ENCODE results near the gene NPEPL1. TPM values are rescaled to one million over a fixed set of nuclear protein-coding genes. Genes with fewer than 3 reads are reported as not detected.

NPEPL1 gene
- polyA plus RNA-seq, 1 donor (not counting 4 experiments of a cell fraction or from before 2014, with no cell fraction given) = 4.4 TPM

- dilution Hi-C loops (cut with MboI; ENCODE audit: extremely low pct_ligation_motif_present, low sequenced_read_pairs) = no loop called here
- H3K4me3 ChIP-seq (ENCODE audit: control insufficient read depth in 2 of 3, extremely low read depth in 1 of 3, insufficient read depth in 2 of 3, low read depth in 1 of 3, low read length in 3 of 3) = no peak overlapping the region
- no peak for DNase-seq (ENCODE audit: low read depth, low spot score)
- no peak overlapping the region for H3K9ac ChIP-seq (ENCODE audit: control insufficient read depth, extremely low read depth, insufficient read depth, low read length)
- H3K79me2 ChIP-seq (ENCODE audit: control insufficient read depth, insufficient read depth, low read length) = no peaks in the 10 kb centered on the region
- no peaks in the 10 kb centered on the region for H3K4me1 ChIP-seq (ENCODE audit: control insufficient read depth, extremely low read depth, insufficient read depth, low read length)
- no peak overlapping the region for H3K4me2 ChIP-seq (ENCODE audit: control insufficient read depth, extremely low read depth, insufficient read depth, low read depth, low read length)
- no peaks in the 10 kb centered on the region for H3K9me1 ChIP-seq (ENCODE audit: control insufficient read depth, extremely low read depth, insufficient read depth, low read length)
- no peak overlapping the region for H2AFZ ChIP-seq (ENCODE audit: control insufficient read depth, low read length)
- no peak for FAIRE-seq
- H4K20me1 ChIP-seq (ENCODE audit: control insufficient read depth, extremely low read depth, insufficient read depth, low read length) = no peaks in the 10 kb centered on the region
- H3K36me3 ChIP-seq (ENCODE audit: control insufficient read depth in 2 of 2, extremely low read depth in 1 of 2, insufficient read depth in 2 of 2, low read length in 2 of 2) = peaks cover 4 to 26% of the 10 kb centered on the region in 2 experiments
- H3K27ac ChIP-seq (ENCODE audit: control insufficient read depth, insufficient read depth, low read length) = no peak overlapping the region
- no peaks in the 10 kb centered on the region for H3K9me3 ChIP-seq (ENCODE audit: control insufficient read depth, low read depth, low read length)
- no peak for TF ChIP-seq EZH2 (IDR thresholded peaks at IDR 0.05; ENCODE audit: low read length)
- H3K27me3 ChIP-seq (ENCODE audit: control insufficient read depth, extremely low read depth, insufficient read depth, low read length) = no peaks in the 10 kb centered on the region
Observed at GRCh38 chr20:58700823-58701222, 8.2 kb downstream of the NPEPL1 start.

DNA sequence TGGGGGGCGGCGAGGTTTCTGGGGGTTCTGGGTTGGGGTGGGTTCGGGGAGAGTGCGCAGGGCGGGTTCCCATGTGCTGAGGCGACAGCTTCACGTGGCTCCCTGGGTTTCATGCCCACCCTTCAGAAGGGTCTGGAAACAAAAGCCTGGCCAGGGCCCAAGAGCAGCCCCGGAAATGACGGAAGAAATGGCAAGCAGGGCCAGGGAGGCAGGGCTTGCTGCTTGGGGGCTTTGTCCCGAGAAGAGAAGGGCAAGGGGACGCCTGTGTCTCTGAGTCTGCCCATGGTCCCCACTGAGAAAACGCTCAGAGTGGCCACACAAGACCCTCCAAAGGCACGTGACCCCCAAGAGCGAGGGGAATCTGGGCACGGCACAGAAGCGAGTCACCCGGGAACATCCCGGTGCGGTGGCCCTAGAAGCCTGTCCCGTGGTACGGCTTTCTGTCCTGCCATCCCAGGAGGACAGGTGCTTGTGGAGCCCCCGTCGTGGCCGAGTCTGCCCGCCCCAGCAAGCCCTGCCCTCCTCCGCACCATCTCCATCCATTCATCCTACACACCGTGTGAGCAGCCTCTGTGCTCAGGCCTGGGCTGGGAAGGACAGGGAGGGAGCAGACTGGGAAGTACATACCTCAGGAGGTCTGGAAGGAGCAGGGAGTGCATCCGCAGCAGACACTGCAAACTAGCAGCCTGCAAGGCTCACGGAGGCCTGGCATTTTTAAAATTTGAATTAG lies 9.0 kb downstream of the NPEPL1 start:
- dilution Hi-C loops (cut with MboI; ENCODE audit: extremely low pct_ligation_motif_present, low sequenced_read_pairs) = no loop called here
- Histone ChIP-seq H3K27me3 (ENCODE audit: control insufficient read depth, extremely low read depth, insufficient read depth, low read length) (no peaks in the 10 kb centered on the region), H3K79me2 (ENCODE audit: control insufficient read depth, insufficient read depth, low read length) (no peaks in the 10 kb centered on the region), H3K9ac (ENCODE audit: control insufficient read depth, extremely low read depth, insufficient read depth, low read length) (no peak overlapping the region), H3K4me2 (ENCODE audit: control insufficient read depth, extremely low read depth, insufficient read depth, low read depth, low read length) (no peak overlapping the region), H4K20me1 (ENCODE audit: control insufficient read depth, extremely low read depth, insufficient read depth, low read length) (no peaks in the 10 kb centered on the region), H2AFZ (ENCODE audit: control insufficient read depth, low read length) (no peak overlapping the region), H3K9me3 (ENCODE audit: control insufficient read depth, low read depth, low read length) (no peaks in the 10 kb centered on the region), H3K4me3 (ENCODE audit: control insufficient read depth in 2 of 3, extremely low read depth in 1 of 3, insufficient read depth in 2 of 3, low read depth in 1 of 3, low read length in 3 of 3) (no peak overlapping the region), H3K9me1 (ENCODE audit: control insufficient read depth, extremely low read depth, insufficient read depth, low read length) (no peaks in the 10 kb centered on the region), H3K27ac (ENCODE audit: control insufficient read depth, insufficient read depth, low read length) (no peak overlapping the region), H3K36me3 (ENCODE audit: control insufficient read depth in 2 of 2, extremely low read depth in 1 of 2, insufficient read depth in 2 of 2, low read length in 2 of 2) (peaks cover 4 to 26% of the 10 kb centered on the region in 2 experiments), H3K4me1 (ENCODE audit: control insufficient read depth, extremely low read depth, insufficient read depth, low read length) (no peaks in the 10 kb centered on the region)
- DNase-seq (ENCODE audit: low read depth, low spot score) = no peak
- TF ChIP-seq, protein P1, sequence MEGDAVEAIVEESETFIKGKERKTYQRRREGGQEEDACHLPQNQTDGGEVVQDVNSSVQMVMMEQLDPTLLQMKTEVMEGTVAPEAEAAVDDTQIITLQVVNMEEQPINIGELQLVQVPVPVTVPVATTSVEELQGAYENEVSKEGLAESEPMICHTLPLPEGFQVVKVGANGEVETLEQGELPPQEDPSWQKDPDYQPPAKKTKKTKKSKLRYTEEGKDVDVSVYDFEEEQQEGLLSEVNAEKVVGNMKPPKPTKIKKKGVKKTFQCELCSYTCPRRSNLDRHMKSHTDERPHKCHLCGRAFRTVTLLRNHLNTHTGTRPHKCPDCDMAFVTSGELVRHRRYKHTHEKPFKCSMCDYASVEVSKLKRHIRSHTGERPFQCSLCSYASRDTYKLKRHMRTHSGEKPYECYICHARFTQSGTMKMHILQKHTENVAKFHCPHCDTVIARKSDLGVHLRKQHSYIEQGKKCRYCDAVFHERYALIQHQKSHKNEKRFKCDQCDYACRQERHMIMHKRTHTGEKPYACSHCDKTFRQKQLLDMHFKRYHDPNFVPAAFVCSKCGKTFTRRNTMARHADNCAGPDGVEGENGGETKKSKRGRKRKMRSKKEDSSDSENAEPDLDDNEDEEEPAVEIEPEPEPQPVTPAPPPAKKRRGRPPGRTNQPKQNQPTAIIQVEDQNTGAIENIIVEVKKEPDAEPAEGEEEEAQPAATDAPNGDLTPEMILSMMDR (optimal IDR thresholded peaks at IDR 0.05 in 1 of 3, IDR thresholded peaks at IDR 0.05 in 1 of 3, conservative IDR thresholded peaks at IDR 0.05 in 1 of 3; ENCODE audit: extremely low read depth in 1 of 3, insufficient read depth in 2 of 3, low read length in 3 of 3) = no peak
- TF ChIP-seq EZH2 (IDR thresholded peaks at IDR 0.05; ENCODE audit: low read length) = no peak
- no peak for FAIRE-seq

DNA sequence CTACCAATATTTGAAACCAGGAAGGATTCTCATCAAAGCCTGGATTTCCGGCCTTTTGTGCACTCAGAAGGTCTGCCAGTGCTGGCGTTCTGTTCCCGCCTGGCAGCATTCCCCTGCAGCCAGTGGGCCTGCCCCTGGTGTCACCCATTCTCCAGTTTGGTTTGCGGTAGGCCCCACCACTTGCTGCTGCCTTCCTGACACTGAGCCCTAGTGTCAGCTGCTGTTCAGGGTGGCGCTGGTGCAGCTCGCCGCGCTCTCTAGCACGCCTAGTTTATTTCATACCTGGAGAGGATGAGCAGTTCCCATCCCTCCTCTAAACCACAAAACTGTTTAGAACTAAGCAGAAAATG lies 9.5 kb downstream of the NPEPL1 start:
- H3K36me3 ChIP-seq (ENCODE audit: control insufficient read depth in 2 of 2, extremely low read depth in 1 of 2, insufficient read depth in 2 of 2, low read length in 2 of 2) = peaks cover 4 to 26% of the 10 kb centered on the region in 2 experiments
- no peaks in the 10 kb centered on the region for H4K20me1 ChIP-seq (ENCODE audit: control insufficient read depth, extremely low read depth, insufficient read depth, low read length)
- TF ChIP-seq EZH2 (IDR thresholded peaks at IDR 0.05; ENCODE audit: low read length) = no peak
- TF ChIP-seq, protein P1 (optimal IDR thresholded peaks at IDR 0.05 in 1 of 3, IDR thresholded peaks at IDR 0.05 in 1 of 3, conservative IDR thresholded peaks at IDR 0.05 in 1 of 3; ENCODE audit: extremely low read depth in 1 of 3, insufficient read depth in 2 of 3, low read length in 3 of 3) = no peak
- FAIRE-seq (no peak), DNase-seq (ENCODE audit: low read depth, low spot score) (no peak)
- no peak overlapping the region for H2AFZ ChIP-seq (ENCODE audit: control insufficient read depth, low read length)
- H3K27me3 ChIP-seq (ENCODE audit: control insufficient read depth, extremely low read depth, insufficient read depth, low read length) = no peaks in the 10 kb centered on the region
- H3K27ac ChIP-seq (ENCODE audit: control insufficient read depth, insufficient read depth, low read length) = no peak overlapping the region
- dilution Hi-C loops (cut with MboI; ENCODE audit: extremely low pct_ligation_motif_present, low sequenced_read_pairs) = no loop called here
- no peak overlapping the region for H3K4me2 ChIP-seq (ENCODE audit: control insufficient read depth, extremely low read depth, insufficient read depth, low read depth, low read length)
- no peaks in the 10 kb centered on the region for H3K79me2 ChIP-seq (ENCODE audit: control insufficient read depth, insufficient read depth, low read length)
- H3K9me3 ChIP-seq (ENCODE audit: control insufficient read depth, low read depth, low read length) = no peaks in the 10 kb centered on the region
- H3K4me3 ChIP-seq (ENCODE audit: control insufficient read depth in 2 of 3, extremely low read depth in 1 of 3, insufficient read depth in 2 of 3, low read depth in 1 of 3, low read length in 3 of 3) = no peak overlapping the region
- no peak overlapping the region for H3K9ac ChIP-seq (ENCODE audit: control insufficient read depth, extremely low read depth, insufficient read depth, low read length)
- no peaks in the 10 kb centered on the region for H3K9me1 ChIP-seq (ENCODE audit: control insufficient read depth, extremely low read depth, insufficient read depth, low read length)
- H3K4me1 ChIP-seq (ENCODE audit: control insufficient read depth, extremely low read depth, insufficient read depth, low read length) = no peaks in the 10 kb centered on the region
